Inflammatory macrophage (primary cell): ENCODE measurements around the gene DNAH17.
A peak's percentile ranks its signal among the peaks of the same experiment; 100 is the strongest.

Experiments
- DNase-seq, 2 donors: peaks; one replicate each; pipeline ENCODE4 v3.0.0-alpha.2; 2020 to 2022

The DNAH17 gene

DNA sequence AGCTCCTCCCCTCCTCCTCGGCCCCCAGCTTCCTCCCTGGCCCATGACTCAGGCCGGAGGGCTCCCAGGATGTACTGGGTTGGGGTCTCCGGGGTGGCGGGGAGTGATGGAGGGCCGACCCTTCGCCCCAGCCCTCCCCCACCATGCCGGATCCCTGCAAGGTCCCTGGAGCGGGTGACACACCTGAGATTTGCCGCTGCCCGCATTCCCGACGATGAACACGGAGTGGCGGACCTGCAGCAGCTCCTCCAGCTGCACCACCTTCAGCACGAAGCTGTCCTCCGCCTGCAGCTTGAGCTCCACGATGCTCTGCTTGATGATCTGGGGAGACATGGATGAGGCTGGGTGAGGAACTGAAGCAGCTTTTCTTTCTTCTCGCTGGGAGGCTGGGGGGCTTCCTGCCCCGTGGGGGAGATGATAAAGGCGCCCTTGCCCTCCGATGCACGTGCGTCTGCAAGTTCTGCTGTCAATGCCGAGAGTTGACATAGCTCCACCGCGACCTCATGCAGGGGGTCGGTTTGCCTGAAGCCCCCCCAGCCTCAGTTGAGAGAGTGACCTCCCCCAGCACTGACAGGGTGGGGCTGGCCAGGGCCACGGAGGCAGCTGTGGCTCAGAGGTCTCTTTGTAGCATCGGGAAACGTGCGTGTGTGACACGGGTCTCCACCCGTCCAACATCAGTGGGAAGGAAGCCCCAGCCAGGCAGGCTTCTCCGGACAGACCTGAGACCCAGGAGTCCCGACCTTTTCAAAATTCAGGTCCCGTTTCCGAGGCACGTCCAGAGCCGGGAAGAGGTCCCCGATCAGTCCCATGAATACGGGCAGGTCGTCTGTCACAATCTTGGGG lies 83.1 kb downstream of the DNAH17 start:
- DNase-seq = no peak

DNA sequence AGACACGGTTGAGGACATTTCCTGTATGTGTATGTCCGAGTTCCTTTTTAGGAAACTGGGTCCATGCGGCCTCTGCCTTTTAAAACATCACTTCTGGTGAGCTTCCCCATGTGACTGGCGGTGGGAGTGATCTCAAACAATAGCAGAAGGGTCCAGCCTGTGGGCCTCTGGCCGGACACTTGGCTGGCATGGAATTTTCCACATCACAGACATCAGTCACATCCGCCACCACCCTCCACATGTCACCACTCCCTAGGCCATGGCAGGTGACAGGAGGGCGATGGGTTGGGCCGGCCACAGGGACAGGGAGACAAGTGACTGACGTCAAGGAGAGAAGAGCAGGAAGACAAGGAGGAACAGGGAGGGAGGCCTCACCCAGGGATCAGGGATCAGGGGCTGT lies 83.7 kb downstream of the DNAH17 start:
- peak; percentile 16 to 54 for DNase-seq

DNA sequence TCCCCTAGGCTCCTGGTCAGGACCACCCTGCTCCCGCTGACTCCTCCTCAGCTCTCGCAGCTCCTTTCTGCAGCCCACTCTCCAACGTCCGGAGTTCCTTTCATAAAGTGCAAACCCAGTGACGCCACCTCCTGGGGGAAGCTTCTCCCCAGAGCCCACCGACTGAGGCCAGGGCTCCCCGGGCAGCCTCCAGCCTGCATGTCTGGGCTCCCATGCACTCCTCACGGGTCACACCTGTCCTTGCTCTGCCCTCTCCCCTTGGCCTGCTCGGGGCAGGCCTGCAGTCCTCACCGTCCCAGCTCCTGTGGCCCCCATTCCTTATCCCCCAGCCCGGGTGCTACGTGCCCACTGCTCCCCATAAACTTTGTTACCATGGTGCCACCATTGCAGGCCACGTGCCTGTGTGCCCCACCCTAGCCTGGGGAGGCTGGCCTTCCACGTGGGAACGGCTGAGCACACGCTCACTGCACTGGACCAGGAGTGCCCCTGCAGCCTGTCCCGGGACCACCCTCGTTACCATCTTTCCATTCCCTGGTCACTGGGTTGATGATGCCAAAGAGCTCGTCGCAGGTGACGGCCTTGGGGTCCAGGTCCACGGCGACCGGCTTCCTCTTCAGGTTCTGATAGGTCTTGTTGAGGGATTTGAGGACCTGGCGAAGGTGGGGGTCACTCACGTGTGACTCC lies 84.9 kb downstream of the DNAH17 start:
- no peak for DNase-seq

DNA sequence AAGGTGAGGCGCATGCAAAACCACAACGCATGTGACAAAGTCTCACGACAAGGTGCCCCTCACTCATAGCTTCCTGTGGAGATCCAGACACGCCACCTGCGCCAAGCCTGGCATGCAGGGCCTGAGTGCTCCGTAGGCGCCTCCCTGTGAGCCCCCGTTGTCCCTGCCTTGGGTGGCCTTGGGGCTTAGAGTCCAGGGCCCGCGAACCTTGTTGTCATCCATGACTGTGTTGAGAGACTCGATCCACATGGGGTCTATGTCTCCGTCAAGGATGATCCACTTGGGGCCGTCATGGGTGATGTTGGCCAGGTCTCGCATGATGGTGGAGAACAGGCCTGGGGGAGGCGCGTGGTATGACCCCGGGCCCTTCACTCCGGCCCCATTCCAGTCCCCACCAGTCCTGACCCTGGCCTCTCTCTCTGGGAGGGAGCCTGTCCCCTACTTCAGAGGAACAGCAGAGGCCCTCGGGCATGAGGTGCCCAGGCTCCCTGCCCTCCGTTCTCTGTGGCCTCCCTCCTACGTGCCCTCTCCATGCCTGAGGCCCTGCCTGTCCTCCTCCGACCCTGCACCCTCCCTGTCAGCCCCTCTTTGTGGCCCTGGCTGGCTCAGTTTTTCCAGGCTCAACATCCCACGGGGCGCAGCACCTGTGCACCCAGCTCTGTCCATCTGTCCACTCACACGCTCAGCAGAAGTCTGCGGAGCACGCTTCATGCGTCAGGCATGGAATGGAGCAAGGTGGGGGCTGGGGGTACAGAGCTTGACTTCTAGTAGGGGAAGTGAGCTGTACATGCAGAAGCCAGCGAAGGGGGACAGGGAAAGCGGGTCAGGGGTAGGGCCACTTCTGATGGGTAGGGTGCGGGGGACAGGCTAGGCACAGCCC lies 85.7 kb downstream of the DNAH17 start:
- DNase-seq = no peak

DNA sequence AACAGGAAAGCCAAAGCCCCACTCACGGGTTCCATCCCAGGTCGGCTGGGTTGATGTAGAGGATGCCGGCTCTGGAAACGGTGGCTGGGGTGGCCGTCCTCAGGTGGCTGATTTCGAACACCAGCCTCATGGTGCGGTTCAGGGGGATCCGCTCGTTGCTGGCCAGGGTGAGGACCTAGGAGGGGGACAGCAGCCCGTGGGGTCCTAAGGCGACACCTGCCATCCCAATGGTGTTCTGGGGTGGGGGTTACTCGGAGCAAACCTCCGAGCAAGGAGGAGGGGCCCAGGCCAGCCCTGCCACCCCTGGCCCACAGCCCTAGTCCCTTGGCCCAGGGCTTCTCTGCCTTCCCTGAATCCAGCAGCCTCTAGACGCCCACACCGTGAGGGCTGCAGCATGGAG lies 86.5 kb downstream of the DNAH17 start:
- no peak for DNase-seq

DNA sequence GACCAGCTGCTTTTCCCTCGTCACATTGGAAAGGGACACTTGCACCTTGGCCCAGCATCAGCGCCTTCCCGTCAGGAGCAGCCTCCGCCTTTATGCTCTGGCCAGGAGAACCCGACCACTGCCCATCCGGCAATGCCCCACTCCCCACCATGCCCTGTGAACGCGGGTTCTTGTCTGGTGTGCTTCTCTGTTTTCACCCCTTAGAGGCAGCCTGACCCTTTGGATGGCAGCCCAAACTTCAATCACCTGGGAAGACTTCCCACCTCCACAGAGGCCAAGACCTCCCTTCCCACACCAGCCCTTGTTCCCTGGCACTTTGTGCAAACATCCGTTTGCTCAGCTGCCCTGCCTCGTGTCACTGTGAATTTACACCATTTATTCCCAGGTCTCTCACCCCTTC lies 87.0 kb downstream of the DNAH17 start:
- DNase-seq = no peak

DNA sequence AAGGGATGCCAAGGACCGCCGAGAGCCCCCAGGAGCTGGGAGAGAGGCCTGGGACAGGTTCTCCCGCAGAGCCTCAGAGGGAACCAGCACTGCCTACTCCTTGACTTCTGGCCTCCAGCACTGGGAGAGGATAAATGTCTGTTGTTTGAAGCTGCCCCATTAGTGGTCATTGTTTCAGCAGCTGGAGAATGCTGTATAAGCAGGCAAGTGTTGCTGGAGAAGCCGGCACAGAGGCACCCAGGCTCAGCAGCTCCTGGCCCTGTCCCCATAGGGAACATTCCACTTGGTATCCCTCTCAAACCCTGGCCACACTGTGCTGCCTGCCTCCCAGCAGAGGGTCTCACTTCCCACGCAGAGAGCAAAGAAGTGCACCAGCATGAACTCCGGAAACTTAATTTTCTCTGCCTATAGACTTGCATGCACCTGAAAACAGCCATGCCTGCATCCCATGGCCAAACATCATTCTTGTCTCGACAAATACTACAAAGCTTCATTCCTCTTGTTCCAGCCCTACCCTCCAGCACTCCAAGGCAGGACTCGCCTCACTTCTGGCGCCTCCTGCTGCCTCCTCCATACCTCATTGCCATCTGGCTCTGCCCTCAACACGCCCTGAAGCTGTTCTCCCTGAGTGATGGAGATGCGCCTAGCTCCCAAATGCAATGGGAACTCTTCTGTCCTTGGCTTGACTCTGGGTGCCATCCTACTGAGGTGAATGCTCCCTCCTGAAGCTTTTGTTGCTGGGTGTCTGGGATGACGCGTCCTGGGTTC lies 88.1 kb downstream of the DNAH17 start:
- no peak for DNase-seq

DNA sequence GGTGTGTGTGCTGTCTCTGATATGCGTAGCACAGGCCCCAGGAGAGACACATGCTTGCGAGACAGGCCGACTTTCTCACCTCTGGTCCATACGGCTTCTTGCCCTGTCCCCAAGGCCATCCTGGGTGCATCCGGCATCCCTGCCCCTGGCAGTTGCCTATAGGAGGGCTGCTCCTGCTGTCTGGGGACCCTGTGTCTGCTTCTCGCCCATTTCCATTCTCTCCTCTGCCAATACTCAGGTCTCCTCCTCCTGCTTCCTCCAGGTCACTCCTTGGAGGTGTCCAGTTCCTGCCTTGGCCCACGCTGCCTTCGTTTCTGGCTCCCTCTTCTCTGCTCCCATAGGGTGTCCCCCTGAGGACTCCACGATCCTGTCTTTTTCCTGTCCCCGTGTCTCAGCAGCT lies 89.0 kb downstream of the DNAH17 start:
- no peak for DNase-seq

DNA sequence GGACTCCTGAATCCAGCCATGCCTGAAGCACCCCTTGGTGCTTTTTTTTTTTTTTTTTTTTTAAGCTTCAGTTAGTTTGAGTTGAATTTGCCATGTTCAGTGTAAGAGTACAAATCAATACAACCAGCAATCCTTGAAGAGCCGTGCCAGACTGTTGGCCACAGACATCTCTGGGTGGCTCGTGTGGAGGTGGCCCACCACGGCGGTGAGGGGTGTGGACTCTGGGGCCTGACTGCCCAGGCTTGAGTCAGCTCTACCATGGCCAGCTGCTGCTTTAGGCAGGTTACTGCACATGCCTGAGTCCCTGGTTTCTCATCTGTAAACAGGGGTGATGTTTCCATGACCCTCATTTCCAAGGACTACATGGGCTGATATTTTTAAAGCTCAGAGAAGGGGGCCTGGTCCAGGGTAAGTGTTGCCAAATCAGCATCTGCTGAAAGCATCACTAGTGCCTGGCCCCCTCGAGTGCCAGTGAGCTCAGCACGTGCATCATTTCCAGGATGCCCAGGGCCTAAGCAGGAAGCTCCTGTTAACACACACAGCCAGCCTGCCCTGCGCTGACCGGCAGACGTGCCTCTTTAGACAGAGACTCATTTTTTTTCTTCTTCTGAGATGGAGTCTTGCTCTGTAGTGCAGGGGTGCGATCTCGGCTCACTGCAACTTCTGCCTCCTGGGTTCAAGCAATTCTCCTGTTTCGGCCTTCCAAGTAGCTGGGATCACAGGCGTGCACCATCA lies 90.1 kb downstream of the DNAH17 start:
- no peak for DNase-seq

DNA sequence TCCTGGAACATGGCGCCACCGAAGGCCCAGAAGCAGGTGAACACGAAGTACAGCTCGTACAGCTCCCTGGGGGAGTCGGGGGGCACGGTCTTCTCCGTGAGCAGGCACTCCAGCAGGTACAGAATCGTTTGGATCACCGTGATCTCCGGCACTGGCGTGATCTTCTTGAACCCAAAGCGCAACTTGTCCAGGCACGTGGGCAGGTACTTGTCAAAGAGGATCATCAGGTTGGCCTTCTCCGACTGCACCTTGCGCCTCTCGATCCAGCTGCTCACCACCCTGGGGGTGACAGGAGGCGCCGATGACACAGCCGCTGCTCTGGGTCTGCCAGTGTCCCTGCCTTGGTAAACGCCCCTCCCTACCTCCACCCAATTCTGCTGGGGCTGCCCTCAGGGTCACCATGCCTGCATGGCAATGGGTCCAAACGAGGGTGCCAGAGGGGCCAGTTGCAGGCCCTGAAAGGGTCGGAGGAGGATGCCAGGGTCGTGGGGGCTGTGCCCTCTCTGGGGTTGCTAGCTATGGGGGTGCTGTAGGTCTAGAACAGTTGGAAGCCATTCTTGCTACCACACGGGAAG lies 90.9 kb downstream of the DNAH17 start:
- DNase-seq = no peak

DNA sequence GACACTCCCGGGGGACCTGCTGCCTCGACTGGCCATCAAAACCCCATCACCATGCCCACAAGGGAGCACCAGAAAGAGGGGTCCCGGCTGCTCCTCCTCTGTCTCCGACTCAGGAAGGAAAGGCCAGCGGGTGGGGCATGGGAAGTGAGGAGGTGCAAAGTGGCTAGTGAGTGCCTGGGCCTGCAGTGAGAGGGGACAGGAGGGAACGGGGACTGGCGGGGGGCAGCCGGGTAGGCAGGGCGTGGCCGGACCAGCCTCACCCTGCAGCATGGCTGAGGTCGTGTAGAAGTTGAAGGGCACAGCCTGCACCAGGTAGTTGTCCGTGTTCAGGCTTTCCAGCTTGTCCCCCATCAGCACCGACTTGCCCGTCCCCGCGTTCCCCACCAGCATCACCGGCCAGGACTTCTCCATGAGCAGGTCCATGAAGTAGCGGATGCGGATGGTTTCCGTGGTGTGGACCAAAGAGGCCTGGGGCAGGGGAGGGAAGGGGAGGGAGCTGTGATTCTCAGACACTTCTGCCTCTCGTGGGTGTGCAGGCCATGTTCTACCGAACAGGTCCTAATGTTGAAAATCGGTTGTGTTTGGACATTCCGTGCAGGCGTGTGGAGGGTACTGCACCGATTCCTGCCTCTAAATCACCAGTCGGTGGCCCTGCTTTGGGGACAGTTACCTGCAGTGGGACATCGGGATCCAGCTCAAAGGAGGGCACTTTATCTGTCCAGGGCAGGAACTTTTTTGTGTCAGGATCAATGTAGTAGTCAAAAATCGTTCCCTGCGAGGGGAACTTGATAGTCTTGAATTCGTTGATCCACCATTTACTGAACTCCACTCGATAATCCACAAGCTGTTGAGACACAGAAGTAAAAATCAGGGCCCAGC lies 91.7 kb downstream of the DNAH17 start:
- no peak for DNase-seq

DNA sequence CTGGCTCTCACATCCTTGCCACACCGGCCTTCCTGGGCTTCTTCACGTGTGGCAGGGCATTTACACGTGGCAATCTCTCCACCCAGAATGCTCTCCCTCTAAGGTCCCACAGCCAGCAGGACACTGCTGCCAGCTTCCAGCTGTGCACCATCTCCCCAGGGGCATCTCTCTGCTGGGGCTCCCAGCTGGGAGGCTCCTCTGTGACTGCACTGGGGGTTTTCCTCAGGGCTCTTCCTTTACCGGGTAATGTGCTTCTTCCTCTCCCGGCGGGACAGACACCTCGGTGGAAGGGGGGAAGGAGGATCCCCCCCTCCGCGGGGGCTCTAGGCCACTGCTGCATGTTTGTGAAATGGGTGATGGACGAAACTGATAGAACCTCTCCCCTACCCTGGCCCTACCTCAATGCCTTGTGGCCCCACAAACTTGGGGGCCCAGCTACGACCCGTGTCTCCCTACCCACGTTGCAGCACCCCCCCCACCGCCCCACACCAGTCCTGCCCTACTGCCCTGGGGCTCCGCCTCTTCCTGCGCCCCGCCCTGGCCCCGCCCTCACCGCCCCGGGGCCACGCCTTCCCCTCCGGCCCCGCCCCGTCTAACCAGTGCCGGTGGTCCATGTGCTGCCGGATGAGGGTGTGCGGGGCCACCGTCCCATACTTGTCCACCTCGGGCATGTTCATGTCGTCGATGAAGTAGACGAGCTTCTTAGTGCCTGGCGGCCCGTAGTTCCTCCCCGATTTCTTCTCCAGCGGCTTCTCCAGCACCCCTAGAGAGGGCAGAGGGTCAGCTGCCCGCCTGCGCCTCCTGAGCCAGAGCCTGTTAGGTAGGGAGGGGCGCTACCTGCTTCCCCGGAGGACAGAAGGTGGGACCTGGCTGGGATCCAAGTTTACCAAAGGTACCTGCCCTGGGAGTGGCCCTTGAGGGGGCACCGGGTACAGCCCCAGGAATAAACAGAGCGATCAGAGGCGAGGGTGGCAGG lies 92.6 kb downstream of the DNAH17 start:
- peak; percentile 7 to 13 for DNase-seq

DNA sequence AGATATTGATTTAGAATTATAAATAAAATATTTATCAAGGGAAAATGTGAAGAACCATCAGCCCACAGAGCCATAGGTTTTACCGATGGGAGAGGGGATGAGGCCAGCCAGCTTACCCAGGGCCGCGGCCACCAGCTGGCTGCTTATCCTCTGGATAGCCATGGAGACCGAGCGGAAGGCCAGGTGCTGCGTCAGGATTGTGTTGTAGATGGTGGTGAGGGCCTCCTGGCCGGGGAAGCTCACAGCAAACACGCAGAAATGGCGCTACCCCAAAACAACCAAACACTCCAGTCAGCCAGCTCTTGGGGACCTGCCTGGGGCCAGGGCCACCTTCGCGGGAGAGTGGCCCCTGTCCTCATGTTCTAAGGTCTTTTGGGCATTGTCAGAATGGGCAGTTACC lies 97.8 kb downstream of the DNAH17 start:
- DNase-seq = no peak

DNA sequence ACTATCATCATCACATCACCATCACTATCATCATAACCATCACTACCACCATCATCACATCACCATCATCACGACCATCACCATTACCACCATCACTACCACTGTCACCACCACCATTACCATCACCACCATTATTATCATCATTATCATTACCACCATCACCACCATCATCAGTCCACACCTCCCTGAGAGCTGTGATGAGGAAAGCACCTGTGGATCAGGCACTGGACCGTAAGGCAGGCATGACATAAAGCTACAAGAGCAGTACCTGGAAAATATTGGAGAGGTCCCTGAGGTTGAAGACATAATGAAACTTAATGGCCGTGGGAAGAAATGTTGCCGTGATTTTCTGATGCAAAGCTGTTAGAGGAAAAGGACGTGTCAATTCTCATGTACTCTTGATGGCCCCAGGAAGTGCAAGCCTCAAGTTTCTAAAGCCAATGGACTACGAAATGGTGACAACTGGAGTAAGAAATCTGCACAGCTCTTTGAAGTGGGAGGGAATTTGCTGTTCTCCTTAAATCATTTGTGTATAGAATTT lies 98.4 kb downstream of the DNAH17 start:
- DNase-seq = no peak

DNA sequence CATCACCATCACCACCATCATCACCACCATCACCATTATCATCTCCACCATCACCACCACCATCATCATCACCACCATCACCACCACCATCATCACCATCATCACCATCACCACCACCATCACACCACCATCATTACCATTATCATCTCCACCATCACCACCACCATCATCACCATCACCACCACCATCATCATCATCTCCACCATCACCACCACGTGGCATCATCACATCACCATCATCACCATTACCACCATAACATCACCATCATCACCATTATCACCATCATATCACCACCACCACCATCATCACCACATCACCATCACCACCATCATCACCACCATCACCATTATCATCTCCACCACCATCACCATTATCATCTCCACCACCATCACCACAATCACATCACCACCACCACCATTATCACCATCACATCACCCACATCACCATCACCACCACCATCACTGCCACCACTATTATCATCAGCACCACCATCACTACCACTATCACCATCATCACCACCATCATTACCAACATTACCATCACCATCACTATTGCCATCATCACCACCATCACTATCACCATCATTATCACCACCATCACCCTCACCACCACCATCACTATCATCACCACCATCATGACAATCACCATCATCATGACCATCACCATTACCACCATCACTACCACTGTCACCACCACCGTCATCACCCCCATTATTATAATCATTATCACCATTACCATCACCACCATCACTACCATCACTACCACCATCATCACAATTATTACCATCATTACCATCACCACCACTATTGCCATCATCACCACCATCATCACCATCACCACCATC lies 99.1 kb downstream of the DNAH17 start:
- DNase-seq = no peak

DNA sequence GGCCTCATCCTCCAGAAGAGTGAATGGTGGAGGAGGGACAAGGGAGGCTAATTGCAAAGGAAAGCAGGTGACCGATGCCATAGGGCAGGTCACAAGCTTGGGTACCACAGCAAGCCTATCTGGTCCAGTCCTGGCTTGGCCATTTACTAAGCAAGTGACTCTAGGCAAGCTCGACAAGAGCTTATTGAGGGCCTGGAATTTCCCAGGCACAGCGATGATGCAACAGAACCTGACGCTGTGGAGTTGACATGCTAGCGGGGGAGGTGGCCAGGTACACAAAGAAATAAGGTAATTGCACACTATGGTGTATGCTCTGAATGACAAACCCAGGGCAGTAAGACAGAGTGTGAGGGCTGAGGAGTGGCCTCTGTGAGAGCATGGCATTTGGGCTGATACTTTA lies 100.2 kb downstream of the DNAH17 start:
- DNase-seq = no peak

DNA sequence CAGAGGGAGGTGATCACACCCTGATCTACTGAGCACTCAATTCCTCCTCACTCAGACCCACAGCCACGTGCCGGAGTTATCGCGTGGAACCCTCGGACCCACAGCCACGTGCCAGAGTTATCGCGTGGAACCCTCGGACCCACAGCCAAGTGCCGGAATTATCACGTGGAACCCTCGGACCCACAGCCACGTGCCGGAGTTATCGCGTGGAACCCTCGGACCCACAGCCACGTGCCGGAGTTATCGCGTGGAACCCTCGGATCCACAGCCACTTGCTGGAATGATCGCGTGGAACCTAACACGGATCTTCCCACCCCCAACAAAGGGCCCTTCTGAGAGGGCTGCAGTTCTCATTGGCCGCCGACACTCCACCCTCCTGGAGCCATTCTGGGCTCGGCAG lies 101.0 kb downstream of the DNAH17 start:
- no peak for DNase-seq

DNA sequence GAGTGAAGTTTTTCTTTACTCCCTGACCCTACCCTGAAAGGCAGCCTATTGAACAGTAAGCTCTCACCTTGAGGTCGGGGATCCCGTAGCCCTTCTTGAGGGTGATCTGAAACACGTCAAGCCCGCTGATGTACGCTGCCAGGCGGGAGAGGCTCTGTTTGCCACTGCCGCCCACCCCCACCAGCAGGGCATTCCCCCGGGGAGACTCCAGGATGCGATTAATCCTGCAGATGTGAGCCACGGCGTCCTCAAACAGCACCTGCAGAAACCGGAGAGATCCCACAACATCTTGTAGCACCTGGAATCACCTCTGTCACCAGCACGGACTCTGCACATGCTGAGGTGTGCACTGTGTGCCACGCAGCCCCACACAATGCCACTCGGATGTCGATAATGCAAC lies 102.0 kb downstream of the DNAH17 start:
- no peak for DNase-seq
